EL (cell line): Measurements from ENCODE around the gene DCAF5.
"Not testable (repeated sequence)": the region's sequence is repeated elsewhere in the genome, so short reads cannot be mapped to it uniquely, and the experiment has no call there.

ENCODE experiments used
- DNase-seq: peaks from one replicate; pipeline ENCODE4 v3.0.0-alpha.2; 2016

The DCAF5 gene

GRCh38 chr14:69152902-69153151 lies at the start of gene DCAF5:
TSS of gene DCAF5 (minus strand) at chr14:69153119. CDS start at chr14:69152978, 141 bp downstream.
- DNase-seq, result no peak

- no peak for DNase-seq
Measured at GRCh38 chr14:69199786-69200185, 46.9 kb upstream of the DCAF5 start.

GRCh38 chr14:69193721-69194120 lies 40.8 kb upstream of the DCAF5 start:
- no peak for DNase-seq

GRCh38 chr14:69191340-69192111 lies 38.6 kb upstream of the DCAF5 start, which contains the start of gene EXD2:
TSS of gene EXD2 (plus strand) at chr14:69191498. CDS start at chr14:69209471, 17,973 bp downstream.
- DNase-seq, result peak; percentile 85

GRCh38 chr14:69190191-69190590 lies 37.3 kb upstream of the DCAF5 start:
- DNase-seq, result peak; percentile 21

GRCh38 chr14:69183735-69184134 lies 30.8 kb upstream of the DCAF5 start:
- no peak for DNase-seq

GRCh38 chr14:69182580-69182979 lies 29.7 kb upstream of the DCAF5 start:
- not testable (repeated sequence) for DNase-seq

- no peak for DNase-seq
Measured at GRCh38 chr14:69181491-69181890, 28.6 kb upstream of the DCAF5 start.

GRCh38 chr14:69175130-69175529 lies 22.2 kb upstream of the DCAF5 start:
- DNase-seq, result no peak

GRCh38 chr14:69171569-69171968 lies 18.6 kb upstream of the DCAF5 start:
- no peak for DNase-seq

GRCh38 chr14:69170839-69171238 lies 17.9 kb upstream of the DCAF5 start:
- DNase-seq, result peak; percentile 49

- not testable (repeated sequence) for DNase-seq
Measured at GRCh38 chr14:69165787-69166186, 12.9 kb upstream of the DCAF5 start.

GRCh38 chr14:69161590-69161989 lies 8.7 kb upstream of the DCAF5 start:
- DNase-seq, result no peak

GRCh38 chr14:69156224-69156623 lies 3.3 kb upstream of the DCAF5 start:
- no peak for DNase-seq

- DNase-seq, result no peak
Measured at GRCh38 chr14:69154779-69155178, 1.9 kb upstream of the DCAF5 start.

- DNase-seq, result peak; percentile 35
Measured at GRCh38 chr14:69153873-69154270, 953 bp upstream of the DCAF5 start.

- peak; percentile 96 for DNase-seq
Measured at GRCh38 chr14:69153152-69153872, 393 bp upstream of the DCAF5 start.

- peak; percentile 42 for DNase-seq
Measured at GRCh38 chr14:69152181-69152901, 578 bp downstream of the DCAF5 start.

GRCh38 chr14:69151458-69152180 lies 1.3 kb downstream of the DCAF5 start:
- peak; percentile 78 for DNase-seq

GRCh38 chr14:69149461-69150244 lies 3.3 kb downstream of the DCAF5 start:
- DNase-seq, result peak; percentile 32

- no peak for DNase-seq
Measured at GRCh38 chr14:69142101-69142500, 10.8 kb downstream of the DCAF5 start.

GRCh38 chr14:69141550-69141949 lies 11.4 kb downstream of the DCAF5 start:
- no peak for DNase-seq
